Measurements from ENCODE around the gene CD3D.
"Not testable (repeated sequence)": the region's sequence is repeated elsewhere in the genome, so short reads cannot be mapped to it uniquely, and the experiment has no call there.

CD3D gene

DNA sequence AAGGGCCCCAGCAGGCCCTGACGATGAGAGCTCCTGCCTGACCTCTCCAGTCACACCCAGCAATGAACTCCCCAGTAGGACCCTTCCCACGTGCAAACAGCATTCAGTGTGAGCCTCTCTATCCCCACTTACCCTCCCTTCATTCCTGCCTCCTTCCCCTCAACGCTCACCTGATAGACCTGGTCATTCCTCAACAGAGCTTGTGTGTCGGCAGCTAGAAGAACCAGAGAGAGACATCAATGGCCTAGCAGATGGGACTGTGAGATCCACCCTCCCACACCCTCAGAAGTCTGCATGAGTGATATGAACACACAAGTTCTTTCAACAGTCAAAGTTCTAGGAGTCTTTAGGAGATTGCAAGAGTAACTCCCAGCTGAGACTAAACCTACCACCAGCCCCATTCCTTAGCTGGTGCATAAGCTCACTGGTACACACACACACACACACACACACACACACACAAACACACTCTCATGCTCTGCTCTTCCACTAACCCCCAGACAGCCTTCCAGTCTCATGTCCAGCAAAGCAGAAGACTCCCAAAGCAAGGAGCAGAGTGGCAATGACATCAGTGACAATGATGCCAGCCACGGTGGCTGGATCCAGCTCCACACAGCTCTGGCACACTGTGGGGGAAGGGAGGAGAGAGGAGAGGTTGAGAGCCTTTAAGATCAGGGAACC is 3.1 kb downstream of the CD3D start:
- DNase-seq (ENCODE audit: low read depth), result no peak

DNA sequence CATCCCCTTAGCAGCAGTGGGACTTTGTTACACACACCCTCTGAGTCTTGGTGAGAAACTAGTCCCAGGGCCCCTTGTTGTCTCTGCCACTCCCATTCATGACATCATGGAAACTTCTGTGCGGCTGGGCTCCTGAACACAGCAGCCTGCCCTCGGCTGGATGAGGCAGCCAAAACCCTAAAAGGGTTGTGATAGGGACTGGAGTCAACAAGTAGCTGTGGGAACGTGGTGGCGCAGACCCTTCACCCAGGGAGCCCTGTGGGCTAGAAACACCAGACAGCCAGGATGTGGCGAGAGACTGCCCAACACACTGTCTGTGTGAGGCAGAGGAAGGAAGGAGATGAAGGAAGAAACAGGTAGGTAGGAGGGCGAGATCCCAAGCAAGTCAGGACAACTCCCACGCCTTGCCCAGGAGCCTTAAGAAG is 3.9 kb downstream of the CD3D start:
- peak; percentile 90 for DNase-seq (ENCODE audit: low read depth)

DNA sequence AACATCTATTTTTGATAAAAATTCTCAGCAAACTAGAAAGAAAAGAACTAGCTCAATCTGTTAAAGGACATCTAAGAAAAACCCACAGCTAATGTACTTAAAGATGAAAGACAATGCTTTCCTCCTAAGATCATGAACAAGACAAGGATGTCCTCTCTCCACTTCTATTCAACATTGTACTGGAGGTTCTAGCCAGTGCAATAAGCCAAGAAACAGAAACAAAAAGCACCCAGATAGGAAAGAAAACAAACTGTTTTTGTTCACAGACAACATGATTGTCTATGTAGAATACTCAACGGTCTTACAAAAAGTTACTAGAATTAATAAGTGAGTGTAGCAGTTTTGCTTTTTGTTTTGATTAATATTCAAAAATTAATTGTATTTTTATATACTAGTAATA is 7.8 kb downstream of the CD3D start:
- DNase-seq (ENCODE audit: low read depth), result no peak

DNA sequence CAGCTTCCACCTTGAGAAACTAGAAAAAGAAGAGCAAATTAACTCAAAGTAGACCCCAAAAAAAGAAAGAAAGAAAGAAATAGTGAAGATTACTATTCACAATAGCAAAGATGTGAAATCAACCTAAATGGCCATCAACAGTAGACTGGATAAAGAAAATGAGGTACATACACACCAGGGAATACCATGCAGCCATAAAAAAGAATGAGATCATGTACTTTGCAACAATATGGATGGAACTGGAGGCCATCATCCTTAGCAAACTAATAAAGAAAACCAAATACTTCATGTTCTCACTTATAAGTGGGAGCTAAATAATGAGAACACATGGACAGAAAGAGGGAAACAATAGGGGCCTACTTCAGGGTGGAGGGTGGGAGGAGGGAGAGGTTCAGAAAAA is 13.8 kb downstream of the CD3D start:
- DNase-seq (ENCODE audit: low read depth), result no peak

DNA sequence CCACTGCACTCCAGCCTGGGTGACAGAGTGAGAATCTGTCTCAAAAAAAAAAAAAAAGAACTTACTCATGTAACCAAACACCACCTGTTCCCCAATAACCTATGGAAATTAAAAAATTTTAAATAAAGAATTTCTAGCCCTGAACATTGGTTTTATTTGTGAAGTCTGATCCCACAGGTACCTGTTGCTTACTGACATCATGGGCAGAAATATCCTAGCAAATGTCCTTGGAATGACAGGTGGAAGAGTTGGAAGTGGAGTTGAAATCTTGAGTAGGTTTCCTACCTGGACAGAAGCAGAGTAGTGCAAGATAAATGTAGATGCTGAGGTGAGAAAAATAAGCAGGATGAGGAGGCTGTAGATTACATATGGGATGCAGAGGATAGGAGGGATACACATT is 17.2 kb downstream of the CD3D start:
- no peak for DNase-seq (ENCODE audit: low read depth)

DNA sequence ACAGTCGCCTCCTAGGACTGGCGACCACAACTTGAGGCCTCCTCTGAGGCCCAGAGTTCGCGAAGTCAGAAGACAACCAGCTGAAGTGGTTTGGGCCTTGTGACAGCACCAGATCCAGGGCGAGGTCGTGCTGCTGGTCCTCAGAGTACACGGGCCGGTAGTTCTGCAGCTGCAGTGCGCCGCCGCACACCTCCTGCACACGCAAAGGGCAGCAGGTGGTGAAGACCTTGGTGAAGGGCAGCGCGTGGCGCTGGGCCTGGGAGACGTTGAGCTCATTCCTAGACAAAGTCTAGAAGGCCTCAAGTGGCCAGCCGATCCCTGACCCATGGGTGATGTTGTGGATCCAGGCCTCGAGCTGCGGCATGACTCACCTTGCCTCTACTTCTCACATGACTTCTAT is 19.8 kb downstream of the CD3D start:
- no peak for DNase-seq (ENCODE audit: low read depth)

DNA sequence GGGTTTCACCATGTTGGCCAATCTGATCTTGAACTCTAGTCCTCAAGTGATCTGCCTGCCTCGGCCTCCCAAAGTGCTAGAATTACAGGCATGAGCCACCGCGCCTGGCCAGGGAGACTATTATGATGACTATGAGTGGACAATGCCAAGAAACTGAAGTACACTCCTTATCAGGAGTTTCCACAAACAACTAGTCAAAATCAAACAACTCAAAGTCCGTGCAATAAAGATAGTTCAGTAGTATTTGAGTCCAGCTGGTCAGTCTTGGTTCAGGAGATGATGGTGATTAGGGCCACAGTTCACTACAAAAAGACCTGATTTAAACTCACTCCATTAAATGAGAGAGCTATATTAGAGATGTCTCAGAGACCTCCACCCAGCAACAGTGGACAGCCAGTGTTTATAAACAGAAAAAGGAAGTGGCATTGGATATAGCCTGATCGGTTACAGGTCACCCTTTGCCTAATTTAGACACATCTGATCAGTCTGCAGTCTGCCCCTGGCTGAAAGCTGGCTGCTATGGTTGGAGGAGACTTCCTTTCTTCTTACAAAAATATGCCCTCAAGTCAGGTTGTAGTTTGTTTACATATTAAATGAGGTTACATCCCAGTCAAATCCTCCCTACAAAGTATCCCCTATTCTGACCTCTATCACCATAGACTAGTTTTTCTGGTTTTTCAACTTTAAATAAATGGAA is 21.0 kb downstream of the CD3D start:
- DNase-seq (ENCODE audit: low read depth), result no peak

DNA sequence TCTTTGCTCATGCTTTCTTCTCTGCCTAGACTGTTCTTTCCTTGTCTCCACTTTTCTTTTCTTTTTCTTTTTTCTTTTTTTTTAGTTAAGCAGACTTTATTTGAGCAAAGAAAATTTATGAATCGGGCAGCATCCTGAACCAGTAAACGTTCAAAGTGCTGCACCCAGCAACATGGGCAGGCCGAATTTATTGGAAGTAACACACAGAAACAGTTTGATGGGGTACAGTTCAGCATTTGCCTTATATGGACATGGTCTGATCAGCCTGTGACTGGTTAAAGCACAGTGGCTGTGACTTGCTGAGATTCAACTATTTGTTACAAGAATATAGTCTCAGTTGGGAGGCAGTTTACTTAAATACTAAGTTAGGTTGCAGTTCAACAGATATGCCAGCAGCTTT is 22.0 kb downstream of the CD3D start:
- DNase-seq (ENCODE audit: low read depth), result no peak

DNA sequence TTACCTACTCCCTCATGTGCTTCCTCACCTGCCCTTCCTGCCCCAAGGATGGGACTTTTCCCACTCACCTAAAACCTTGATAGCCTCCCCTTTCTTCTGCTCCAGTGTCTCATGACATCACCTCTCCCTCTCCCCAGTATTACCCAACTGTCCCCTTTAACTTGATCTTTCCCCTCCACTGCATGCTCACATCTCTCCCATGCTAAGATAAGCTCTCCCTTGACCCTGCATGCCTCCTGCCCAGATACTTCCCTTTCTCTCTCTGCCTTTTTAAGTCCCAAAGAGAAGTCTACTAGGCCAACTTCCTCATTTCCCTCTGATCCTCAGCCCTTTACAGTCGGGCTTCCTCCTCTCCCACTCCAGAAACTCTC is 23.2 kb downstream of the CD3D start:
- DNase-seq (ENCODE audit: low read depth), result no peak

DNA sequence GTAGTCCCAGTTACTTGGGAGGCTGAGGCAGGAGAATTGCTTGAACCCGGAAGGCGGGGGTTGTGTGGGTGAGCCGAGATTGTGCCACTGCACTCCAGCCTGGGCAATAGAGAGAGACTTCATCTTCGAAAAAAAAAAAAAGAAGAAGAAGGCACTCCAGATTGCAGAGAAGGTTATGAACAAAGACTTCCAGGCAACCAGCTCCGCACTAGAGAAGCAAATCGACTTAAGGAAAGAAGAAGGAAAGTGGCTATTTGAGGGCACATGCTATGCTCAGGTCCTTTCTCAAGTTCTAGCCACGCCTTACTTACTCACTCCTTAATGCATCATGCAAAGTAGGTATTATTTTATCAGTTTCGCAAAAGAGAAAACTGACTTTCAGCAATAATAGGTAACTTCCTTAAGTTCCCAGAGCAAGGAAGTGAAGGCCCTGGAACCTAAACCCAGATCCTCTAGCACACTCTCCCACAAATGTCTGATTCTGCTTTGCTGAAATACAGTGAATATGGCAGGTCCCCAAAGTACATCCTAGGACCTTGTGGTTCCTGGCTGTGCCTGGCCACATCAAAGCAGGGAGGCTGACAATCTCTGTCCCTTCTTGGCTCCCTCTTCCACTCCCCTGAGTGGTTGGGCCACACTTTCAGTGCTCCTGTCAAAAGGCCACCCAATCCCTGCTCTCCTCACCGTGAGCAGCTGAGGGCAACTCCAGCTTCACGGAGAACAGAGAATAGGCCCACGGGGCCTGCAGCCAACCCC is 23.7 kb downstream of the CD3D start:
- no peak for DNase-seq (ENCODE audit: low read depth)

DNA sequence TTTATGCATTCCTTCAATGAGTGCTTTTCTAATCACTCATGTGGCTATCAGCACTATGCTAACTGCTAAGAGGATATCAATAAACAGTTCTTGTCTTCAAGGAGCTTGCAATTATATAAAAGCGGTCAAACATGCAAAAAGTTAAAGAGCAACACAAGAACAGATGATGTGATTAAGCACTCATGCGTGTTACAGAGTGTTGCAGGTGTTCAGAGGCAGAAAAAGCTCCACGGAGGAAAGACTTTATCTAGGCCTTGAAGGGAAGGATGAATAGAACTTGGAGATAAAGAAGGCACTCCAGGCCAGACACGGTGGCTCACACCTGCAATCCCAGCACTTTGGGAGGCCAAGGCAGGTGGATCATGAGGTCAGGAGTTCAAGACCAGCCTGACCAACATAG is 24.4 kb downstream of the CD3D start:
- no peak for DNase-seq (ENCODE audit: low read depth)

DNA sequence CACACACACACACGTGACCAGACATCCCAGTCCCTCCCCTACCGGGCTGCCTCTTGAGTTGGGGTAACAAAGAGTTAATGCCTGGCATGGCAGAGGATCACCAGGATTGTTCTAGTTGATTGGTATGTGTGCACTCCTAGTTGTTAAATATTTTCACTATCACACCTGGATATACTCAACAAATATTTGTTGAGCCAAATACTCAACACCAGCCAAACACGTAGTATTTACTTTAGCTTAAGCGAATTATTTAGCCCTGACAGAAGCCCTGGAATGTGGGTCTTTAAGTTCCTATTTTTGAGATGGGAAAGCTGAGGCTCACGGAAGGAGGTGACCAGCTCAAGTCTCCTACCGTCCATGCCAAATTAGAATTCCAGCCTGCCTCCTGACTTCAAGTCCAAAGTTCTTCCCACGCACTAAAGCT is 27.5 kb downstream of the CD3D start:
- no peak for DNase-seq (ENCODE audit: low read depth)

DNA sequence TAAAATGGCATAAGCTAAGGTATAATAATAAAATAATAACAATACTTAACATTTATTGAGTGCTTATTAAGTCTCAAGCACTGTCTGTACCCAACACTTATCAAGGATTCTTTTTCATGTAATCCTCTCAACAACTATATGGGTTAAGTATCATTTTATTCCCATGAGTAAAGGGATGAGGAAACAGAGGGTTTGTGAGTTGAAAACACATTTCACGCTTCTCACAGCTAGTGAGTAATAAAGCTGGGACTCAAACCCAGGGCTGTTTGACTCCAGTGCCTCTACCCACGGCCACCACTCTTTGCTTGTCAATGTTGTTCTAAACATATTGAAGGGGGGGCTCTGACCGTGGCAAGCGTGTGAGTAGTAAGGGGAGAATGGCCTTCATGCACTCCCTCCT is 29.3 kb downstream of the CD3D start:
- DNase-seq (ENCODE audit: low read depth), result no peak

DNA sequence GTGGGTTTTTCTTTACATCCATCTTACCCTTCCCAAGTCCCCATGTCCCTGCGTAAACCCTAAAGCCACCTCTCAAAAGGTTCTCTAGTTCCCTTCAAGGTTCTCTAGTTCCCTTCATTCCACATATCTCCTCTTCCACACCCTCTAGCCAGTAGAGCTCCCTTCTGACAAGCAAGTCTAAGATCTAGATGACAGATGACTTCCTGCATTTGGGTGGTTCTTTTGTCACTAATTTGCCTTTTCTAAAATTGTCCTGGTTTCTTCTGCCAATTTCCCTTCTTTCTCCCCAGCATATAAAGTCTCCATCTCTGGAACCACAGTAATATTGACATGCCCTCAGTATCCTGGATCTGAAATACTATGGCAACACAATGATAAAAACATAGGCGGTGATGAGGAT is 30.2 kb downstream of the CD3D start:
- no peak for DNase-seq (ENCODE audit: low read depth)

DNA sequence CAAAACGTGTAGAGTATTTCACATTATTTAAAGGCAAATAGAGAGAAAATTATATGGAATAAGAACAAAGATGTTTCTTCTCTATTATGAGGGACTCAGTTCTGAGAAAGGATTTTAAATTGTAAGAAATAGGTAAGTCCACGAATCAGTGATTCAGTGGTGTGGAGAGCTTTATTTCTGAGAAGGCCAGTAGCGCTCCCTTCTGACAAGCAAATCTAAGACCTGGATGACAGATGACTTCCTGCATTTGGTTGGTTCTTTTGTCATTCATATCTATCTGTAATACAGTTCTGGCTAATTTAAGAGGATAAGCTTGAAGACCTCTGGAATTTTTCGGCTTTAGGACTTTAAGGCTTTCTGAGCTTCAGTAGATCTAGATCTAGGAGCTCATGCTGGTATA is 31.0 kb downstream of the CD3D start:
- DNase-seq (ENCODE audit: low read depth), result no peak

DNA sequence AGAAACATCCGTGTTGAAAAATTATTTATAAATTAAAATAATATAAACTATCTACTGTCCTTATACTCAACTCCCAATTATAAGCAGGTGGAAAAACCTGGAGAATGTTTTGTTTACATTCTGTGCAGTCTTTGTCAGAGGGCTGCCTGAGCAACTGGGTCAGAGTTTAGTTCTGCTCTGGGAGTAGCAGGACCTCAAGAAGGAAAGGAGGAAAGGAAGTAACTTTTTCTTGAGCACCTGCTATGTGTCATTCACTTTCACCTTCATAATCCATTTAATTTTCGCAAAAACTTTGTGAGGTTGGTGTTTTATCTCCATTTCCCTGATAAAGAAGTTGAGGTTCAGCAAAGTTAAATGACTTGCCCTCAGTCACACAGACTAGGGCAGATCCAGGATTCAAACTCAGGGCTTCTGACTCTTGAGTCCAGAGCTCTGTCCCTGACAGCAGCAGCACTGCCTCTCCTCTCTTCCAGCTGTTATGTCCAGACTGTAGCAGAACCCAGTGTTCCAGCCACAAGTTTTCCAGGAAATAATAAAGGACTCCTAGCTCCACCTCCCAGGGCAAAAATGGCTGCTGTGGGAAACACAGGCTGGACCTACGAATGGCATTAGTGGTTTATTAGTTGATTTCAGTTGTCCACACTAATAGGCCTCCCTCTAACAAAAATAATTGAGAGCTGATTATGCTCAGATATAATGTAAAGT is 31.6 kb downstream of the CD3D start:
- DNase-seq (ENCODE audit: low read depth), result no peak

DNA sequence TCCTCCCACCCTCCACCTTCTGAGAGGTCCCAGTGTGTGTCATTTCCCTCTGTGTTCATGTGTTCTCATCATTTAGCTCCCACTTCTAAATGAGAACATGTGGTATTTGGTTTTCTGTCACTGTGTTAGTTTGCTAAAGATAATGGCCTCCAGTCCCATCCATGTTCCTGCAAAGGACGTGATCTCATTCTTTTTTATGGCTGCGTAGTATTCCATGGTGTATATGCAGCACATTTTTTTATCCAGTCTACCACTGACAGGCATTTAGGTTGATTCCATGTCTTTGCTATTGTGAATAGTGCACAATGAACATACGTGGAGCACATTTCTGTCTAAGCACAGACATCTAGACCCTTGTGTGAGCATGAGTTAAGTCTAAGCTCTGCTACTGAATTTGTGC is 32.2 kb downstream of the CD3D start:
- no peak for DNase-seq (ENCODE audit: low read depth)

DNA sequence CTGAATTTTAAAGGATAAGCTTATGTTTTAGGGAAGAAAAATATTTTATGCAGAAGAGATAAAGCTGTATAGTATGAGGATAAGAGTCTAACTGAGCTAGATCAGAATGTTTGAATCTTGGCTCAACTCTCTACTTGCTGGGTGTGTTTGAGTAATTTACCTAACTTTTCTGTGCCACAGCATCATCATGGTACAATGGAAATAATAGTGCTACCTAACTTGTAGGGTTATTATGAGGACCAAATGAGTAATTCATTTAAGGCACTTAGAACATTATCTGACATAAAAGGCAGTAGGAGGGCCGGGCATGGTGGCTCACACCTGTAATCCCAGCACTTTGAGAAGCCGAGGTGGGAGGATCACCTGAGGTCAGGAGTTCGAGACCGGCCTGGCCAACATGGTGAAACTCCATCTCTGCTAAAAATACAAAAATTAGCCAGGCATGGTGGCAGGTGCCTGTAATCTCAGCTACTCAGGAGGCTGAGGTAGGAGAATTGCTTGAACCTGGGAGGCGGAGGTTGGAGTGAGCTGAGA is 33.4 kb downstream of the CD3D start:
- DNase-seq (ENCODE audit: low read depth), result not testable (repeated sequence)

DNA sequence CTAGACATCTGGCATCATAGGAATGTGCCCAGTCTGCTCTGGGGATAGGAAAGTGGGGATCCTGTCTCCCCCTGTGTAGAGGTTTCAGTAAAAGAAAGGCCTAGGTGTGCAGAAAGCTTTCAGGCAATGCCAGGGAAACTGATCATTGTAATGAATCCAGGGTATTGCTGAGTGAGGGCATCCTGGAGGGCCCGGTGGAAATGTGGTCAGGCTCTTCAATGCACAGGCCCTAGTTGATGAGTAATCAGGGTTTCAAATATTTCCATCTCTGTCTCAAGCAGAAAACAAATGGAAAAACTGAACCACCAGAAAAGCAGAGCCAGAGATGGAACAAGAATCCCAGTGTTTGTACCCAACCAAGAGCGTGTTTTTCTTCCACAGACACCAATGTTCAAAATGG is 35.9 kb downstream of the CD3D start:
- DNase-seq (ENCODE audit: low read depth), result peak; percentile 42

DNA sequence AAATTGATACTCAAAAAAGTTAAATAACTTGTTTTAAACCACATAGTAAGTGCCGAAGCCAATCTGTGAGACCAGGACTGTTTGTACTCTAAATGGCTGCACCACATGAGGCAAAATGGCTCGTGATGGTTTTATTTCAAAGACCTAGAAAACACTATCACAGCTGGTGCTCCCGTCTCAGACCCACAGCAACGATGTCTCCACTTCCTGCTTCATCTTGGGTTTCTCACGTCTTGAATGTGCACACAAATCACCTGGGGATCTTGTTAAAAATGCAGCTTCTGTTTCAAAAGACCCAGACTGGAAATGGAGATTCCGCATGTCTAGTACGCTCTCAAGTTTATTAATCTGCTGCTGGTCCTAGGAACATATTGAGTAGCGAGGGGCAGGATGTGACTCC is 36.8 kb downstream of the CD3D start:
- no peak for DNase-seq (ENCODE audit: low read depth)

DNA sequence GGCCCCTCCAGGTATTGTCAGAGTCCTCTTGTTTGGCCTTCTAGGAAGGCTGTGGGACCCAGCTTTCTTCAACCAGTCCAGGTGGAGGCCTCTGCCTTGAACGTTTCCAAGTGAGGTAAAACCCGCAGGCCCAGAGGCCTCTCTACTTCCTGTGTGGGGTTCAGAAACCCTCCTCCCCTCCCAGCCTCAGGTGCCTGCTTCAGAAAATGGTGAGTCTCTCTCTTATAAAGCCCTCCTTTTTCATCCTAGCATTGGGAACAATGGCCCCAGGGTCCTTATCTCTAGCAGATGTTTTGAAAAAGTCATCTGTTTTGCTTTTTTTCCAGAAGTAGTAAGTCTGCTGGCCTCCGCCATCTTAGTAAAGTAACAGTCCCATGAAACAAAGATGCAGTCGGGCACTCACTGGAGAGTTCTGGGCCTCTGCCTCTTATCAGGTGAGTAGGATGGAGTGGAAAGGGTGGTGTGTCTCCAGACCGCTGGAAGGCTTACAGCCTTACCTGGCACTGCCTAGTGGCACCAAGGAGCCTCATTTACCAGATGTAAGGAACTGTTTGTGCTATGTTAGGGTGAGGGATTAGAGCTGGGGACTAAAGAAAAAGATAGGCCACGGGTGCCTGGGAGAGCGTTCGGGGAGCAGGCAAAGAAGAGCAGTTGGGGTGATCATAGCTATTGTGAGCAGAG is 37.8 kb downstream of the CD3D start, which contains the start of gene CD3E:
TSS of gene CD3E (plus strand) at position 163 of the 681 bp plus-strand sequence. CDS start at position 386, 223 bp downstream.
- DNase-seq (ENCODE audit: low read depth), result peak; percentile 49

DNA sequence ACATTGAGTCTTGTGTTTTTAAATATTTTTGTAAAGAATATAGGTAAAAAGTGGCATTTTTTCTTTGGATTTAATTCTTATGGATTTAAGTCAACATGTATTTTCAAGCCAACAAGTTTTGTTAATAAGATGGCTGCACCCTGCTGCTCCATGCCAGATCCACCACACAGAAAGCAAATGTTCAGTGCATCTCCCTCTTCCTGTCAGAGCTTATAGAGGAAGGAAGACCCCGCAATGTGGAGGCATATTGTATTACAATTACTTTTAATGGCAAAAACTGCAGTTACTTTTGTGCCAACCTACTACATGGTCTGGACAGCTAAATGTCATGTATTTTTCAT is 38.3 kb downstream of the CD3D start:
- no peak for DNase-seq (ENCODE audit: low read depth)
